T-helper 17 cell (primary cell): ENCODE data around the gene RGS14. TPM values are rescaled to one million over a fixed set of nuclear protein-coding genes. Genes with fewer than 3 reads are reported as not detected.
A peak's percentile ranks its signal among the peaks of the same experiment; 100 is the strongest.
"Not testable (repeated sequence)": the region's sequence is repeated elsewhere in the genome, so short reads cannot be mapped to it uniquely, and the experiment has no call there.

Experiments used
- ATAC-seq: fragments of 150-1000 bp; cut with Tn5 transposase; 2 replicates; pipeline ENCODE4 v1.10.0; 2021; ENCODE audit warnings: mild to moderate bottlenecking, moderate library complexity
- DNase-seq, 3 donors: peaks; one replicate each; pipeline versions ENCODE4 v3.0.0 to v3.0.0-alpha.2; 2020 to 2021
- H3K9me3 ChIP-seq: one replicate; pipeline ENCODE4 v1.7.0; 2013; ENCODE audit warnings: low read length, mild to moderate bottlenecking; ENCODE audit not compliant: control insufficient read depth, poor library complexity, severe bottlenecking
- H3K27ac Mint-ChIP-seq: one replicate; pipeline ENCODE4 v1.8.0; 2022; ENCODE audit warnings: mild to moderate bottlenecking, moderate library complexity, mixed read lengths
- H3K27me3 Mint-ChIP-seq: one replicate; pipeline ENCODE4 v1.8.0; 2022; ENCODE audit warnings: mixed read lengths
- H3K36me3 Mint-ChIP-seq: one replicate; pipeline ENCODE4 v1.8.0; 2022; ENCODE audit warnings: low read depth, mixed read lengths
- H3K4me1 Mint-ChIP-seq: one replicate; pipeline ENCODE4 v1.8.0; 2022; ENCODE audit warnings: mild to moderate bottlenecking, mixed read lengths
- H3K4me3 Mint-ChIP-seq: one replicate; pipeline ENCODE4 v1.8.0; 2022; ENCODE audit warnings: mild to moderate bottlenecking, moderate library complexity, mixed read lengths
- total RNA-seq, 4 donors: library from RNA in 2 of 4; stranded (reverse) in 2 of 4; gene quantifications; one replicate each; pipeline ENCODE4 v1.2.3 and lab custom pipeline; 2022 to 2026

Gene RGS14
- total RNA-seq, 2 donors from 2014 or later: 76.7 to 110 TPM

DNA sequence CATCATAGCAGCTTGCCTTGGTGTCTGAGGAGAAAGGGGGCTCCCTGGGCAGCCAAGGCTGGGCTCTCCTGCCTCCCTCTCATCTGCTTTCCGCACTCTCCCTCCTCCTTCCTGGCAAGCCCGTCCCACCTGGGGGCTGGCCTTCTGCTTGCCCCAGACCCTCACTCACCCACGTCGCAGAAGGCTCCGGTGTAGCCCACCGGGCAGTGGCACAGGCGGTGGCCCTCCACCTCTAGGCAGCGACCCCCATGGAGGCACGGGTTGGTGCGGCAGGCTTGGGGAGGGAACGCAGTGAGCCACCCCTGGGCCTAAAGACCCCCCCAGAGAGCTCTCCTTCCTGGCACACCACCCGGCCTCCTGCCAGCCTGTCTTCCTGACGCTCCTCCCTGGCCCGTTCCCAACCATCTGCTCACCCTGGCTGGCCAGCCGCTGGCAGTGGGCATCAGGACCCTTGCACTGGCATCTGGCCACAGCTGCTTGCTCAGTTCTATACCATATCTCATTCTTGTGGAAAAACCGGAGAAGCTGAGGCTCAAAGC lies 47.0 kb downstream of the RGS14 start:
- no peak for ATAC-seq
- no peaks in the 10 kb centered on the region for H3K27me3 Mint-ChIP-seq
- no peak for DNase-seq
- H3K27ac Mint-ChIP-seq: no peak overlapping the region
- H3K9me3 ChIP-seq: no peaks in the 10 kb centered on the region
- H3K4me3 Mint-ChIP-seq: peak overlapping the region; percentile 68
- peaks cover 21% of the 10 kb centered on the region for H3K4me1 Mint-ChIP-seq
- no peaks in the 10 kb centered on the region for H3K36me3 Mint-ChIP-seq

DNA sequence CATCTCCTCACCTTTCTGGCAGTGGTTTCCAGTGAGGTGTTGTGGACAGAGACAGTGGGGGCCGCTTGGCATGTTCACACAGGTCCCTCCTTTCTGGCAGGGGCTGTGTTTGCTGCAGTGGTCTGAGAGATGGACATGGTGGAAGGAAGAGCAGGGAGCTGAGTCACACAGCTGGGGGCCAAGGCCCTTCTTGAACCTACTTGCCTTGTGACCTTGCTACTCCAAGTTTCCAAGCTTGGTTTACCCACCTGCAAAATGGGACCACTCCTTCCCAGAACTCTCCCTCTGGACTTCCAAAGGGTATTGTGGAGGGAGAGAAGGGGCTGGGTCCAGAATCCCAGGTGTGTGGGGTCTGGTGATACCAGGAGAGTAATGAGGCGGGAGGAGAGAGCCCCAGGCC lies 47.6 kb downstream of the RGS14 start:
- Mint-ChIP-seq H3K36me3 (no peaks in the 10 kb centered on the region), H3K4me1 (peaks cover 21% of the 10 kb centered on the region), H3K4me3 (peak overlapping the region; percentile 68), H3K27ac (no peak overlapping the region), H3K27me3 (no peaks in the 10 kb centered on the region)
- H3K9me3 ChIP-seq: no peaks in the 10 kb centered on the region
- no peak for DNase-seq
- ATAC-seq: no peak

DNA sequence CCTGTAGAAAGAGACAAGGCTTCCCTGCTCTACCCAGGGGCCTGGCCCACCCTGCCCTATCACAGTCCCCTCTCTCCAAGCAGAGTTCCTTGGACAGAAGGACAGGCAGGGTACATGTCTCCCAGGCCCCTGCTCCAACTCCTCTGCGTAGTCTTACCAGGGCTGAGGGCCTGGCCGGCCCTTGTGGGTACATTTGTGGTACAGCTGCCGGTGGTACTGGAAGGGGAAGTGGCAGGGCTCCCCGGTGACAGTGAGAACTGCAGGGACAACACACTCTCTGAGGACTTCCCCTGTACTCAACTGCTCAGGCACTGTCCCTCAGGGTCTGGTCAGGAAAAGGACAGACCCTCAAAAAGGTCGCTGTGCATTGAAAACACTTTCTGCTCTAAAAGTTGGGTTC lies 48.1 kb downstream of the RGS14 start:
- peaks cover 25% of the 10 kb centered on the region for H3K4me1 Mint-ChIP-seq
- no peak for ATAC-seq
- H3K27me3 Mint-ChIP-seq: no peaks in the 10 kb centered on the region
- no peaks in the 10 kb centered on the region for H3K9me3 ChIP-seq
- H3K36me3 Mint-ChIP-seq: no peaks in the 10 kb centered on the region
- DNase-seq: no peak
- H3K4me3 Mint-ChIP-seq: no peak overlapping the region
- no peak overlapping the region for H3K27ac Mint-ChIP-seq

DNA sequence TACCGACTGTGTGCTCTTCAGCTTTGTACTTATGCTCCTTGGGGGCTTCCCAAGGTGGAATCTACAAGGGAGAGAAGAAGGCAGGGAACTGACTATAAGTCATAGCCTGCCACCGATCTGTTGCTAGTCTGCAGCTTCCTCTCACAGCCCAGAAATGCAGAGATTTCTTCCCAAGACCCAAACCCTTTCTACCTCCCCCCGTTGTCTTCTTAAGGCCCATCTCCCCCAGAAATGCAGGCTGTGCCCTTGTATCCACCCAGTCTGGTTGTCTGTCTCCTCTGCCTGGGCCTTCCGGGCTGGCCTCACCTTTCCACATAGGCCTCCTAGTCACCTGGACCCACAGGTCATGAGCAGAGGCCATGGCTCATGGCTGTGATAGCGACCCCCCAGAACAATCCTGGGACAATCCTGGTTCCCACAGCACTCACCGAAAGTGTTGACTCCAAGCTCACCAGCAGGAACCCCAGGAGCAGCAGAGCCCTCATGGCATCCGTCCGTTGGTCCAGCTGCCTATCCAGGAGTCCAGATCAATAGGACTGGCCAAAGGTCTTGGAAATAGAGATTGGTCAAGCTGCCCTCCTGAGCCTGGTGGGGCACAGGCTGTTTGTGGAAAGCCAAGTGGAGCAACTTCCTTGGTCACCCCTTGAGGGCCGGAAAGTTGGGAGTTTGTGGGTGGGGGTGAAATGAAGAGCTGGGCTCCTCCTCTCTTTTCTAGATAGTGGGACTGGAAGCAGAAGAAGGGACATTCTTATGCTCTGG lies 51.5 kb downstream of the RGS14 start, which contains the start of gene F12:
Gene F12 (minus strand): TSS at position 522 of the 759 bp plus-strand sequence. CDS start 37 bp downstream, at position 485.
- no peak for DNase-seq
- H3K9me3 ChIP-seq: no peaks in the 10 kb centered on the region
- no peak for ATAC-seq
- H3K4me3 Mint-ChIP-seq: no peak within 1 kb of the TSS
- H3K4me1 Mint-ChIP-seq: peaks cover 30% of the 10 kb centered on the region
- no peaks in the 10 kb centered on the region for H3K27me3 Mint-ChIP-seq
- H3K27ac Mint-ChIP-seq: no peak within 1 kb of the TSS
- H3K36me3 Mint-ChIP-seq: no peaks in the 10 kb centered on the region

DNA sequence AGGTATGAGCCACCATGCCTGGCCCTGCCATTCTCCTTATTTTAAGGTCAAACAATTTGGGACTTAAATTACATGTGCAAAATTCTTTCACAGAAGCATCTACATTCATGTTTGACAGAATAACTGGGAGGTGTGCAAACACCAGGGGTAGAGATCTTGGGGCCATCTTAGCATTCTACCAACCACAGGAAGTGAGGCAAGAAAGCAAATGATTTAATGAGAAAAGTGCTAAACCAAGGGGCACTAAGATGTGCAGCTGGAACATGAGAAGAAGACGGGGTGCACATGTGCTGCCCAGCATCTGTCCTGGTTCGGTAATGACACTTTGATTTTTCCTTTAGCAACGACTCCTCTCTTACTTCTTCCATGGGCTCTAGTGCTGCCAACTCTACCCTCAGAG lies 52.9 kb downstream of the RGS14 start:
- ATAC-seq (no peak), DNase-seq (no peak)
- no peaks in the 10 kb centered on the region for H3K9me3 ChIP-seq
- H3K27me3 Mint-ChIP-seq: no peaks in the 10 kb centered on the region
- H3K27ac Mint-ChIP-seq: no peak overlapping the region
- H3K4me1 Mint-ChIP-seq: peaks cover 32% of the 10 kb centered on the region
- H3K36me3 Mint-ChIP-seq: no peaks in the 10 kb centered on the region
- no peak overlapping the region for H3K4me3 Mint-ChIP-seq

- ATAC-seq: peak; percentile 75
- no peaks in the 10 kb centered on the region for H3K9me3 ChIP-seq
- Mint-ChIP-seq H3K27ac (peak overlapping the region; percentile 75), H3K36me3 (no peaks in the 10 kb centered on the region), H3K4me3 (peak overlapping the region; percentile 73), H3K4me1 (peaks cover 29% of the 10 kb centered on the region), H3K27me3 (no peaks in the 10 kb centered on the region)
- no peak for DNase-seq
Observed at GRCh38 chr5:177412603-177413233, 55.0 kb downstream of the RGS14 start.

GRCh38 chr5:177414481-177414880 lies 56.8 kb downstream of the RGS14 start:
- no peaks in the 10 kb centered on the region for H3K27me3 Mint-ChIP-seq
- no peaks in the 10 kb centered on the region for H3K36me3 Mint-ChIP-seq
- no peaks in the 10 kb centered on the region for H3K9me3 ChIP-seq
- peaks cover 27% of the 10 kb centered on the region for H3K4me1 Mint-ChIP-seq
- DNase-seq (no peak), ATAC-seq (no peak)
- H3K27ac Mint-ChIP-seq: peak overlapping the region; percentile 51
- H3K4me3 Mint-ChIP-seq: no peak overlapping the region

DNA sequence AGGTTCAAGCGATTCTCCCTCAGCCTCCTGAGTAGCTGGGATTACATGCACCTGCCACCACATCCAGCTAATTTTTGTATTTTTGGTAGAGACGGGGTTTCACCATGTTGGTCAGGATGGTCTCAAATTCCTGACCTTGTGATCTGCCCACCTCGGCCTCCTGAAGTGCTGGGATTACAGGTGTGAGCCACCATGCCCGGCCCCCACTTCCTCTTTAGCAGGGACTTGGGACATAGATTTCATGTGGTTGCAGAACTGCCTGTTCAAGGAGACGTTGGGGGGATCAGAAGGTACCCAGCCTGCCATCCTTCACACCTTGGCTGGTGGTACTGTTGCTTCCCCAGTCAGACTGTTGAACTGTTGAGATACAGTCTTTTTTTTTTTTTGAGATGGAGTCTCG lies 59.4 kb downstream of the RGS14 start:
- H3K27me3 Mint-ChIP-seq, H3K36me3 Mint-ChIP-seq, DNase-seq, H3K4me3 Mint-ChIP-seq, H3K9me3 ChIP-seq, ATAC-seq, H3K27ac Mint-ChIP-seq: not testable (repeated sequence)
- H3K4me1 Mint-ChIP-seq: peaks cover 19% of the 10 kb centered on the region

DNA sequence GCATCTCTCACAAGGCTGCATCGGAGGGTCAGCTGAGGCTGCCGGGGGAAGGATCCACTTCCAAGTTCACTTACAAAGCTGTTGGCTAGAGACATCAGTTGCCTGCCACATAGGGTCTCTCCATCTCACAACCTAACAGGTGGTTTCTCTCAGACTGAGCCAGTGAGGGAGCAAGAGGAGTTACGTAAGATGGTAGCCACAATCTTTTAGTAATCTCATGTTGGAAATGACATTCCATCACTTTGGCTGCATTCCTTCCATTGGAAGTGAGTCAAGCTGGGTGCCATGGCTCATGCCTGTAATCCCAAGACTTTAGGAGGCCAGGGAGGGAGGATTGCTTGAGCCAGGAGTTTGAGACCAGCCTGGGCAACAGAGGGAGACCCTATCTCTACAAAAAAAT lies 61.3 kb downstream of the RGS14 start:
- H3K27me3 Mint-ChIP-seq: no peaks in the 10 kb centered on the region
- ATAC-seq (no peak), DNase-seq (no peak)
- peaks cover 8% of the 10 kb centered on the region for H3K4me1 Mint-ChIP-seq
- no peaks in the 10 kb centered on the region for H3K9me3 ChIP-seq
- H3K4me3 Mint-ChIP-seq: no peak overlapping the region
- no peaks in the 10 kb centered on the region for H3K36me3 Mint-ChIP-seq
- peak overlapping the region; percentile 62 for H3K27ac Mint-ChIP-seq

GRCh38 chr5:177420472-177420871 lies 62.7 kb downstream of the RGS14 start:
- H3K4me3 Mint-ChIP-seq, ATAC-seq, H3K9me3 ChIP-seq, H3K27me3 Mint-ChIP-seq, H3K27ac Mint-ChIP-seq, H3K36me3 Mint-ChIP-seq, H3K4me1 Mint-ChIP-seq, DNase-seq: not testable (repeated sequence)

GRCh38 chr5:177421062-177421798 lies 63.5 kb downstream of the RGS14 start:
- Mint-ChIP-seq H3K4me1 (peaks cover 7% of the 10 kb centered on the region), H3K27me3 (no peaks in the 10 kb centered on the region), H3K4me3 (no peak overlapping the region), H3K36me3 (peaks cover under 1% of the 10 kb centered on the region), H3K27ac (no peak overlapping the region)
- no peak for ATAC-seq
- H3K9me3 ChIP-seq: no peaks in the 10 kb centered on the region
- DNase-seq: no peak
